ENCODE measurements around the gene CATSPER4. TPM values are rescaled to one million over a fixed set of nuclear protein-coding genes. Genes with fewer than 3 reads are reported as not detected.
A peak's percentile ranks its signal among the peaks of the same experiment; 100 is the strongest.

CATSPER4 gene
- total and polyA plus RNA-seq, 2 of the 13 experiments (the other 11 are each of a cell fraction or from before 2014, with no cell fraction given), result not detected

- TF ChIP-seq IKZF4 (CRISPR knock-in tag; IDR thresholded peaks at IDR 0.05; ENCODE audit: borderline replicate concordance, low read depth, not compliant biosample characterization) (no peak), THRA (CRISPR knock-in tag; IDR thresholded peaks at IDR 0.05; ENCODE audit: borderline replicate concordance) (peak; percentile 86; the same call in 1 of the 2 replicates), ZNF441 (CRISPR knock-in tag; IDR thresholded peaks at IDR 0.05; ENCODE audit: borderline replicate concordance) (no peak), GABPB1 (CRISPR knock-in tag; IDR thresholded peaks at IDR 0.05) (peak; percentile 84; the same call in 1 of the 2 replicates), FOXA1 (IDR thresholded peaks at IDR 0.05) (no peak), FOXA1 (CRISPR knock-in tag; IDR thresholded peaks at IDR 0.05) (peak; percentile 33; the same call in 1 of the 2 replicates), HIVEP1 (CRISPR knock-in tag; IDR thresholded peaks at IDR 0.05) (peak; percentile 33; the same call in 1 of the 2 replicates), FOXM1 (CRISPR knock-in tag; IDR thresholded peaks at IDR 0.05) (no peak), ZNF207 (IDR thresholded peaks at IDR 0.05; ENCODE audit: borderline replicate concordance) (no peak), YEATS4 (CRISPR knock-in tag; IDR thresholded peaks at IDR 0.05; ENCODE audit: borderline replicate concordance) (peak; percentile 72), ATRX (CRISPR knock-in tag; IDR thresholded peaks at IDR 0.05; ENCODE audit: borderline replicate concordance) (no peak), KLF13 (CRISPR knock-in tag; IDR thresholded peaks at IDR 0.05) (no peak), ZBTB39 (CRISPR knock-in tag; IDR thresholded peaks at IDR 0.05) (no peak), PCBP1 (IDR thresholded peaks at IDR 0.05; ENCODE audit: borderline replicate concordance, low read depth, low read length) (no peak), ZNF878 (CRISPR knock-in tag; IDR thresholded peaks at IDR 0.05) (no peak), ZNF24 (IDR thresholded peaks at IDR 0.05) (no peak), PHF21A (CRISPR knock-in tag; IDR thresholded peaks at IDR 0.05) (peak; percentile 45; the same call in 1 of the 2 replicates), ELF4 (CRISPR knock-in tag; IDR thresholded peaks at IDR 0.05; ENCODE audit: borderline replicate concordance) (no peak), ARID4A (CRISPR knock-in tag; IDR thresholded peaks at IDR 0.05; ENCODE audit: borderline replicate concordance) (peak; percentile 64; the same call in 1 of the 2 replicates), TCF12 (IDR thresholded peaks at IDR 0.05) (no peak), TCF12 (CRISPR knock-in tag; IDR thresholded peaks at IDR 0.05) (peak; percentile 92), ZNF570 (CRISPR knock-in tag; IDR thresholded peaks at IDR 0.05; ENCODE audit: borderline replicate concordance) (no peak), ZNF776 (CRISPR knock-in tag; IDR thresholded peaks at IDR 0.05) (0 out of 2 replicates have a peak, but pooled peaks have one; percentile 32)
These were observed 34.8 kb downstream of the CATSPER4 start (continued) for GRCh38 chr1:26225033-26225831.
